Activated CD8-positive, alpha-beta memory T cell treated with anti-CD3 and anti-CD28 coated beads for 48 hours (primary cell): Measurements from ENCODE around the gene ABCD1.
"Not testable (repeated sequence)": the region's sequence is repeated elsewhere in the genome, so short reads cannot be mapped to it uniquely, and the experiment has no call there.

ENCODE experiments used
- DNase-seq, 3 experiments: peaks; one replicate each; pipeline ENCODE4 v3.0.0-alpha.2; 2020; ENCODE audit warnings: low read depth in 2 of 3, low spot score in 2 of 3

The ABCD1 gene

GRCh38 chrX:153724252-153725038 lies at the start of gene ABCD1, which contains the start of gene BCAP31:
TSS of gene ABCD1 (plus strand) at chrX:153724856. CDS start at chrX:153725267, 411 bp downstream.
TSS of gene BCAP31 (minus strand) at chrX:153724387. CDS start at chrX:153723244, 1,143 bp downstream.
- peak; percentile 56 to 79 (median 61) for DNase-seq

GRCh38 chrX:153681175-153681574 lies 43.5 kb upstream of the ABCD1 start:
- no peak for DNase-seq

GRCh38 chrX:153683486-153683885 lies 41.2 kb upstream of the ABCD1 start:
- DNase-seq: not testable (repeated sequence)

GRCh38 chrX:153684467-153685155 lies 40.0 kb upstream of the ABCD1 start:
- DNase-seq: no peak

GRCh38 chrX:153685156-153685536 lies 39.5 kb upstream of the ABCD1 start:
- DNase-seq: no peak

- DNase-seq: no peak
Observed at GRCh38 chrX:153685751-153686696, 38.6 kb upstream of the ABCD1 start.

GRCh38 chrX:153686711-153687110 lies 37.9 kb upstream of the ABCD1 start:
- no peak for DNase-seq

- DNase-seq: no peak
Observed at GRCh38 chrX:153687121-153688039, 37.3 kb upstream of the ABCD1 start, which contains the start of gene SLC6A8. TSS of gene SLC6A8 (plus strand) at chrX:153687926. CDS start at chrX:153688575, 649 bp downstream.

GRCh38 chrX:153688071-153688470 lies 36.6 kb upstream of the ABCD1 start:
- no peak for DNase-seq

- no peak for DNase-seq
Observed at GRCh38 chrX:153688506-153688905, 36.1 kb upstream of the ABCD1 start.

- no peak for DNase-seq
Observed at GRCh38 chrX:153688911-153689590, 35.6 kb upstream of the ABCD1 start.

- DNase-seq: no peak
Observed at GRCh38 chrX:153689654-153690465, 34.8 kb upstream of the ABCD1 start.

- DNase-seq: no peak
Observed at GRCh38 chrX:153690466-153690865, 34.2 kb upstream of the ABCD1 start.

GRCh38 chrX:153691032-153691827 lies 33.4 kb upstream of the ABCD1 start:
- not testable (repeated sequence) for DNase-seq

- no peak for DNase-seq
Observed at GRCh38 chrX:153692003-153692402, 32.7 kb upstream of the ABCD1 start.

- no peak for DNase-seq
Observed at GRCh38 chrX:153692611-153693156, 32.0 kb upstream of the ABCD1 start.
